ENCODE results near the gene REEP6. TPM values are rescaled to one million over a fixed set of nuclear protein-coding genes. Genes with fewer than 3 reads are reported as not detected.
A peak's percentile ranks its signal among the peaks of the same experiment; 100 is the strongest.

Gene REEP6
- total and polyA plus RNA-seq, 2 experiments from 2014 or later = 3.0 to 4.3 TPM

DNA sequence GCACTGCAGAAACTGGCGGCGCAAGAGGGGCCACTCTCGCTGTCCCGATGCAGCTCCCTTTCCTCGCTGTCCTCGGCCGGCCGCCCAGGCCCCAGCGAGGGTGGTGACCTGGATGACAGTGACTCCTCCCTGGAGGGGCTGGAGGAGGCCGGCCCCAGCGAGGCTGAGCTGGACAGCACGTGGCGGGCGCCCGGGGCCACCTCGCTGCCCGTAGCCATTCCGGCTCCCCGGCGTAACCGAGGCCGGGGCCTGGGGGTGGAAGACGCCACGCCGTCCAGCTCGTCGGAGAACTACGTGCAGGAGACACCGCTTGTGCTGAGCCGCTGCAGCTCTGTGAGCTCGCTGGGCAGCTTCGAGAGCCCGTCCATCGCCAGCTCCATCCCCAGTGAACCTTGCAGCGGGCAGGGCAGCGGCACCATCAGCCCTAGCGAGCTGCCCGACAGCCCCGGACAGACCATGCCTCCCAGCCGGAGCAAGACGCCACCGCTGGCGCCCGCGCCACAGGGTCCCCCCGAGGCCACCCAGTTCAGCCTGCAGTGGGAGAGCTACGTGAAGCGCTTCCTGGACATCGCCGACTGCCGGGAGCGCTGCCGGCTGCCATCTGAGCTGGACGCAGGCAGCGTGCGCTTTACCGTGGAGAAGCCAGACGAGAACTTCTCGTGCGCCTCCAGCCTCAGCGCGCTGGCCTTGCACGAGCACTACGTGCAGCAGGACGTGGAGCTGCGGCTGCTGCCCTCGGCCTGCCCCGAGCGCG, 24.3 kb upstream of the REEP6 start:
- Histone ChIP-seq H3K9ac (no peak overlapping the region), H3K4me3 (no peak overlapping the region), H3K79me2 (ENCODE audit: insufficient read depth) (no peaks in the 10 kb centered on the region), H3K27me3 (replicated peaks; ENCODE audit: insufficient read depth) (no peaks in the 10 kb centered on the region; the same call in 1 of the 2 replicates), H4K20me1 (ENCODE audit: insufficient read depth) (no peaks in the 10 kb centered on the region), H3F3A (ENCODE audit: insufficient read depth) (no peaks in the 10 kb centered on the region), H3K4me1 (ENCODE audit: insufficient read depth) (no peaks in the 10 kb centered on the region), H3K9me2 (ENCODE audit: insufficient read depth) (no peaks in the 10 kb centered on the region), H3K4me2 (ENCODE audit: unreplicated experiment) (no peak overlapping the region), H2AFZ (no peak overlapping the region), H3K36me3 (ENCODE audit: low read depth) (no peaks in the 10 kb centered on the region), H3K9me3 (ENCODE audit: low read depth) (no peaks in the 10 kb centered on the region), H3K27ac (no peak overlapping the region)
- peak; percentile 47 for DNase-seq
- no peak for TF ChIP-seq EZH2phosphoT487 (IDR thresholded peaks at IDR 0.05; ENCODE audit: insufficient read depth, low read depth)
- TF ChIP-seq EZH2 (IDR thresholded peaks at IDR 0.05; ENCODE audit: insufficient read depth, poor library complexity, severe bottlenecking) = no peak
- in situ Hi-C loops (cut with MboI) = no loop called here
- WGBS, 2 experiments (ENCODE audit: low coverage in 1 of 2, low lambda C conversion rate in 2 of 2, missing lambda C conversion rate in 2 of 2) = 39 to 42% methylated on average over 60 to 61 of the region's 70 CpGs

DNA sequence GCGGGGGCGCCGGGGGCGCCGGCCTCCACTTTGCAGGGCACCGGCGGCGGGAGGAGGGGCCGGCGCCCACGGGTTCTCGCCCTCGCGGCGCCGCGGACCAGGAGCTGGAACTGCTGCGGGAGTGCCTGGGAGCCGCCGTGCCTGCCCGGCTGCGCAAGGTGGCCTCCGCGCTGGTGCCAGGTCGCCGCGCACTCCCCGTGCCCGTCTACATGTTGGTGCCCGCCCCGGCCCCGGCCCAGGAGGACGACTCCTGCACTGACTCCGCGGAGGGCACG, 23.8 kb upstream of the REEP6 start:
- Histone ChIP-seq H3K9ac (no peak overlapping the region), H3K36me3 (ENCODE audit: low read depth) (no peaks in the 10 kb centered on the region), H3F3A (ENCODE audit: insufficient read depth) (no peaks in the 10 kb centered on the region), H2AFZ (no peak overlapping the region), H3K4me2 (ENCODE audit: unreplicated experiment) (no peak overlapping the region), H3K27ac (no peak overlapping the region), H3K79me2 (ENCODE audit: insufficient read depth) (no peaks in the 10 kb centered on the region), H3K27me3 (replicated peaks; ENCODE audit: insufficient read depth) (no peaks in the 10 kb centered on the region; the same call in 1 of the 2 replicates), H4K20me1 (ENCODE audit: insufficient read depth) (no peaks in the 10 kb centered on the region), H3K4me1 (ENCODE audit: insufficient read depth) (no peaks in the 10 kb centered on the region), H3K9me3 (ENCODE audit: low read depth) (no peaks in the 10 kb centered on the region), H3K9me2 (ENCODE audit: insufficient read depth) (no peaks in the 10 kb centered on the region), H3K4me3 (no peak overlapping the region)
- no peak for DNase-seq
- in situ Hi-C loops (cut with MboI) = no loop called here
- TF ChIP-seq EZH2phosphoT487 (IDR thresholded peaks at IDR 0.05; ENCODE audit: insufficient read depth, low read depth) (no peak), EZH2 (IDR thresholded peaks at IDR 0.05; ENCODE audit: insufficient read depth, poor library complexity, severe bottlenecking) (no peak)
- WGBS, 2 experiments (ENCODE audit: low coverage in 1 of 2, low lambda C conversion rate in 2 of 2, missing lambda C conversion rate in 2 of 2) = 0 to 5% methylated on average over 1 to 17 of the region's 36 CpGs

DNA sequence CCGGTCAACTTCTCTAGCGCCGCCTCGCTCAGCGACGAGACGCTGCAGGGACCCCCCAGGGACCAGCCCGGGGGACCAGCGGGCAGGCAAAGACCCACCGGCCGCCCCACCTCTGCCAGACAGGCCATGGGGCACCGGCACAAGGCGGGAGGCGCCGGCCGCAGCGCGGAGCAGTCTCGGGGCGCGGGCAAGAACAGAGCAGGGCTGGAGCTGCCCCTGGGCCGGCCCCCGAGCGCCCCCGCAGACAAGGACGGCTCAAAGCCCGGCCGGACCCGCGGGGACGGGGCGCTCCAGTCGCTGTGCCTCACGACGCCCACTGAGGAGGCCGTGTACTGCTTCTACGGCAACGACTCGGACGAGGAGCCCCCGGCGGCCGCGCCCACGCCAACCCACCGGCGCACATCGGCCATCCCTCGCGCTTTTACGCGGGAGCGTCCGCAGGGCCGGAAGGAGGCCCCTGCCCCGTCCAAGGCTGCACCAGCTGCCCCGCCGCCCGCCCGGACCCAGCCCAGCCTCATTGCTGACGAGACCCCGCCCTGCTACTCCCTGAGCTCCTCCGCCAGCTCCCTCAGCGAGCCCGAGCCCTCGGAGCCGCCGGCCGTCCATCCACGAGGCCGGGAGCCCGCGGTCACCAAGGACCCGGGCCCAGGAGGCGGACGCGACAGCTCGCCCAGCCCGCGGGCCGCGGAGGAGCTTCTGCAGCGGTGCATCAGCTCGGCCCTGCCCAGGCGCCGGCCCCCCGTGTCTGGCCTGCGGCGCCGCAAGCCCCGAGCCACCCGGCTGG, 23.3 kb upstream of the REEP6 start:
- Histone ChIP-seq H3K79me2 (ENCODE audit: insufficient read depth) (no peaks in the 10 kb centered on the region), H4K20me1 (ENCODE audit: insufficient read depth) (no peaks in the 10 kb centered on the region), H3K4me1 (ENCODE audit: insufficient read depth) (no peaks in the 10 kb centered on the region), H3K4me2 (ENCODE audit: unreplicated experiment) (peak overlapping the region; percentile 31), H3F3A (ENCODE audit: insufficient read depth) (no peaks in the 10 kb centered on the region), H3K9me2 (ENCODE audit: insufficient read depth) (no peaks in the 10 kb centered on the region), H3K27me3 (replicated peaks; ENCODE audit: insufficient read depth) (no peaks in the 10 kb centered on the region; the same call in 1 of the 2 replicates), H3K4me3 (peak overlapping the region; percentile 61), H3K9me3 (ENCODE audit: low read depth) (no peaks in the 10 kb centered on the region), H2AFZ (no peak overlapping the region), H3K27ac (no peak overlapping the region), H3K36me3 (ENCODE audit: low read depth) (no peaks in the 10 kb centered on the region), H3K9ac (no peak overlapping the region)
- in situ Hi-C loops (cut with MboI) = no loop called here
- DNase-seq = no peak
- TF ChIP-seq EZH2phosphoT487 (IDR thresholded peaks at IDR 0.05; ENCODE audit: insufficient read depth, low read depth) (no peak), EZH2 (IDR thresholded peaks at IDR 0.05; ENCODE audit: insufficient read depth, poor library complexity, severe bottlenecking) (no peak)
- WGBS, 2 experiments (ENCODE audit: low coverage in 1 of 2, low lambda C conversion rate in 2 of 2, missing lambda C conversion rate in 2 of 2) = 5 to 6% methylated on average over 43 to 78 of the region's 92 CpGs

DNA sequence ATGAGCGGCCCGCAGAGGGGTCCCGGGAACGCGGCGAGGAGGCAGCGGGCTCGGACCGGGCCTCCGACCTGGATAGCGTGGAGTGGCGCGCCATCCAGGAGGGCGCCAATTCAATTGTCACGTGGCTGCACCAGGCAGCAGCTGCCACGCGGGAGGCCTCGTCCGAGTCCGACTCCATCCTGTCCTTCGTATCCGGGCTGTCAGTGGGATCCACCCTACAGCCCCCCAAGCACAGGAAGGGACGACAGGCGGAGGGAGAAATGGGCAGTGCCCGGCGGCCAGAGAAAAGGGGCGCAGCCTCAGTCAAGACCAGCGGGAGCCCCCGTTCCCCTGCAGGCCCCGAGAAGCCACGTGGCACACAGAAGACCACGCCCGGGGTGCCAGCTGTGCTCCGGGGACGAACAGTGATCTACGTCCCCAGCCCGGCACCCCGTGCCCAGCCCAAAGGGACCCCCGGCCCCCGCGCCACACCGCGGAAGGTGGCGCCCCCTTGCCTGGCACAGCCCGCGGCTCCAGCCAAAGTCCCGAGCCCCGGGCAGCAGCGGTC, 22.6 kb upstream of the REEP6 start:
- Histone ChIP-seq H3K9me3 (ENCODE audit: low read depth) (no peaks in the 10 kb centered on the region), H3K4me2 (ENCODE audit: unreplicated experiment) (peak overlapping the region; percentile 31), H3K27me3 (replicated peaks; ENCODE audit: insufficient read depth) (no peaks in the 10 kb centered on the region; the same call in 1 of the 2 replicates), H4K20me1 (ENCODE audit: insufficient read depth) (no peaks in the 10 kb centered on the region), H3K79me2 (ENCODE audit: insufficient read depth) (no peaks in the 10 kb centered on the region), H2AFZ (no peak overlapping the region; the same call in 1 of the 2 replicates), H3F3A (ENCODE audit: insufficient read depth) (no peaks in the 10 kb centered on the region), H3K27ac (no peak overlapping the region), H3K9ac (peak overlapping the region; percentile 44; the same call in 1 of the 2 replicates), H3K9me2 (ENCODE audit: insufficient read depth) (no peaks in the 10 kb centered on the region), H3K4me1 (ENCODE audit: insufficient read depth) (no peaks in the 10 kb centered on the region), H3K36me3 (ENCODE audit: low read depth) (no peaks in the 10 kb centered on the region), H3K4me3 (peak overlapping the region; percentile 61)
- no peak for DNase-seq
- 8 to 17% methylated on average over 19 to 41 of the region's 49 CpGs for WGBS, 2 experiments (ENCODE audit: low coverage in 1 of 2, low lambda C conversion rate in 2 of 2, missing lambda C conversion rate in 2 of 2)
- peak; percentile 71 for TF ChIP-seq EZH2 (IDR thresholded peaks at IDR 0.05; ENCODE audit: insufficient read depth, poor library complexity, severe bottlenecking)
- TF ChIP-seq EZH2phosphoT487 (IDR thresholded peaks at IDR 0.05; ENCODE audit: insufficient read depth, low read depth) = no peak
- in situ Hi-C loops (cut with MboI) = no loop called here
